DOHH2 (cell line): ENCODE measurements around the gene GGTLC2.

Source experiments
- H3F3A ChIP-seq: fragments of 200-600 bp; sonication (generic), shearing (Covaris generic); 2 replicates; pipeline ENCODE4 v1.6.0; 2016; ENCODE audit warnings: antibody characterized with exemption, mild to moderate bottlenecking; ENCODE audit not compliant: control insufficient read depth, insufficient read depth
- H3K27ac ChIP-seq: fragments of 200-600 bp; sonication (generic); 2 replicates; pipeline ENCODE4 v1.5.1; 2014; ENCODE audit warnings: low read depth, mild to moderate bottlenecking, low read length, moderate library complexity
- H3K27me3 ChIP-seq: fragments of 200-600 bp; sonication (generic); 2 replicates; pipeline ENCODE4 v1.6.1; 2014; ENCODE audit warnings: mild to moderate bottlenecking, low read length, mixed read lengths; ENCODE audit not compliant: control insufficient read depth
- H3K36me3 ChIP-seq: fragments of 200-600 bp; sonication (generic); 2 replicates; pipeline ENCODE4 v1.6.1; 2014; ENCODE audit warnings: mild to moderate bottlenecking, low read length, moderate library complexity, mixed read lengths; ENCODE audit not compliant: control insufficient read depth
- H3K4me1 ChIP-seq: fragments of 200-600 bp; sonication (generic); 2 replicates; pipeline ENCODE4 v1.6.1; 2014; ENCODE audit warnings: mild to moderate bottlenecking, low read length, mixed read lengths; ENCODE audit not compliant: control insufficient read depth
- H3K4me2 ChIP-seq: fragments of 200-600 bp; sonication (generic); 2 replicates; pipeline ENCODE4 v1.6.0; 2014; ENCODE audit warnings: mild to moderate bottlenecking, low read length, moderate library complexity
- H3K4me3 ChIP-seq: fragments of 200-600 bp; sonication (generic); 2 replicates; pipeline ENCODE4 v1.5.1; 2014; ENCODE audit warnings: mild to moderate bottlenecking, low read length, mixed read lengths
- H3K79me2 ChIP-seq: fragments of 200-600 bp; sonication (generic); 2 replicates; pipeline ENCODE4 v1.6.1; 2014; ENCODE audit warnings: mild to moderate bottlenecking, low read length, mixed read lengths; ENCODE audit not compliant: control insufficient read depth
- H3K9me2 ChIP-seq: fragments of 200-600 bp; sonication (generic); replicated peaks from 2 replicates; pipeline ENCODE4 v1.6.1; 2014; ENCODE audit warnings: mild to moderate bottlenecking, low read length, mixed read lengths; ENCODE audit not compliant: control insufficient read depth
- H3K9me3 ChIP-seq: fragments of 200-600 bp; sonication (generic); 2 replicates; pipeline ENCODE4 v1.6.1; 2014; ENCODE audit warnings: antibody characterized with exemption, low read length, mixed read lengths; ENCODE audit not compliant: control insufficient read depth, insufficient read depth
- H4K20me1 ChIP-seq: fragments of 200-600 bp; sonication (generic); 2 replicates; pipeline ENCODE4 v1.6.0; 2014; ENCODE audit warnings: low read depth, mild to moderate bottlenecking, antibody characterized with exemption, low read length, moderate library complexity; ENCODE audit not compliant: control insufficient read depth, insufficient read depth
- CTCF ChIP-seq: fragments of 200-600 bp; sonication (generic); IDR thresholded peaks from one replicate; pipeline ENCODE4 v1.5.1; 2014; ENCODE audit warnings: antibody characterized with exemption, mild to moderate bottlenecking, low read depth, low read length; ENCODE audit not compliant: poor library complexity, severe bottlenecking
- EZH2phosphoT487 ChIP-seq: fragments of 200-600 bp; sonication (generic); IDR thresholded peaks from 2 replicates; pipeline ENCODE4 v1.6.1; 2017; ENCODE audit warnings: borderline replicate concordance, mild to moderate bottlenecking, antibody characterized with exemption, low read length, moderate library complexity, mixed read lengths

The GGTLC2 gene

GRCh38 chr22:22600531-22601261 is 43.7 kb upstream of the GGTLC2 start:
- TF ChIP-seq CTCF: no peak
- no peak for TF ChIP-seq EZH2phosphoT487
- no peak overlapping the region for H3K4me2 ChIP-seq
- no peaks in the 10 kb centered on the region for H3K27me3 ChIP-seq
- H3K79me2 ChIP-seq: no peaks in the 10 kb centered on the region
- peaks cover 4% of the 10 kb centered on the region; the same call in 1 of the 2 replicates for H3F3A ChIP-seq
- H3K36me3 ChIP-seq: peaks cover 8% of the 10 kb centered on the region; the same call in 1 of the 2 replicates
- H4K20me1 ChIP-seq: no peaks in the 10 kb centered on the region
- no peak overlapping the region for H3K4me3 ChIP-seq
- H3K9me3 ChIP-seq: peaks cover 28% of the 10 kb centered on the region
- no peak overlapping the region for H3K27ac ChIP-seq
- H3K4me1 ChIP-seq: peaks cover 41% of the 10 kb centered on the region
- H3K9me2 ChIP-seq: no peaks in the 10 kb centered on the region

- Histone ChIP-seq H3K9me2 (no peaks in the 10 kb centered on the region), H3K27me3 (no peaks in the 10 kb centered on the region), H3K4me3 (peak overlapping the region; percentile 36), H3K79me2 (no peaks in the 10 kb centered on the region), H3K36me3 (peaks cover 8% of the 10 kb centered on the region; the same call in 1 of the 2 replicates), H3K4me1 (peaks cover 29% of the 10 kb centered on the region), H3F3A (peaks cover 4% of the 10 kb centered on the region; the same call in 1 of the 2 replicates), H4K20me1 (no peaks in the 10 kb centered on the region), H3K27ac (no peak overlapping the region), H3K9me3 (peaks cover 32% of the 10 kb centered on the region), H3K4me2 (no peak overlapping the region)
- TF ChIP-seq EZH2phosphoT487 (no peak), CTCF (no peak)
Measured at GRCh38 chr22:22603470-22603947, 40.9 kb upstream of the GGTLC2 start.

GRCh38 chr22:22604326-22605073 is 39.9 kb upstream of the GGTLC2 start:
- TF ChIP-seq CTCF (no peak), EZH2phosphoT487 (no peak)
- H3K27ac ChIP-seq: peak overlapping the region; percentile 42; the same call in 1 of the 2 replicates

More at GRCh38 chr22:22604326-22605073, 39.9 kb upstream of the GGTLC2 start:
- peaks cover 22% of the 10 kb centered on the region for H3K4me1 ChIP-seq
- H3K36me3 ChIP-seq: peaks cover 8% of the 10 kb centered on the region; the same call in 1 of the 2 replicates
- no peaks in the 10 kb centered on the region for H3K79me2 ChIP-seq
- no peaks in the 10 kb centered on the region for H3K27me3 ChIP-seq
- peak overlapping the region; percentile 36 for H3K4me3 ChIP-seq
- H3K9me3 ChIP-seq: peaks cover 32% of the 10 kb centered on the region
- no peaks in the 10 kb centered on the region for H3K9me2 ChIP-seq
- H3K4me2 ChIP-seq: peak overlapping the region; percentile 59
- H3F3A ChIP-seq: peaks cover 4% of the 10 kb centered on the region; the same call in 1 of the 2 replicates
- no peaks in the 10 kb centered on the region for H4K20me1 ChIP-seq
